HK-2 (cell line): ENCODE results near the gene MYCN.
"Not testable (repeated sequence)": the region's sequence is repeated elsewhere in the genome, so short reads cannot be mapped to it uniquely, and the experiment has no call there.

Experiments
- DNase-seq: peaks from one replicate; pipeline ENCODE4 v3.0.0-alpha.2; 2018; ENCODE audit not compliant: unreplicated experiment

The MYCN gene

DNA sequence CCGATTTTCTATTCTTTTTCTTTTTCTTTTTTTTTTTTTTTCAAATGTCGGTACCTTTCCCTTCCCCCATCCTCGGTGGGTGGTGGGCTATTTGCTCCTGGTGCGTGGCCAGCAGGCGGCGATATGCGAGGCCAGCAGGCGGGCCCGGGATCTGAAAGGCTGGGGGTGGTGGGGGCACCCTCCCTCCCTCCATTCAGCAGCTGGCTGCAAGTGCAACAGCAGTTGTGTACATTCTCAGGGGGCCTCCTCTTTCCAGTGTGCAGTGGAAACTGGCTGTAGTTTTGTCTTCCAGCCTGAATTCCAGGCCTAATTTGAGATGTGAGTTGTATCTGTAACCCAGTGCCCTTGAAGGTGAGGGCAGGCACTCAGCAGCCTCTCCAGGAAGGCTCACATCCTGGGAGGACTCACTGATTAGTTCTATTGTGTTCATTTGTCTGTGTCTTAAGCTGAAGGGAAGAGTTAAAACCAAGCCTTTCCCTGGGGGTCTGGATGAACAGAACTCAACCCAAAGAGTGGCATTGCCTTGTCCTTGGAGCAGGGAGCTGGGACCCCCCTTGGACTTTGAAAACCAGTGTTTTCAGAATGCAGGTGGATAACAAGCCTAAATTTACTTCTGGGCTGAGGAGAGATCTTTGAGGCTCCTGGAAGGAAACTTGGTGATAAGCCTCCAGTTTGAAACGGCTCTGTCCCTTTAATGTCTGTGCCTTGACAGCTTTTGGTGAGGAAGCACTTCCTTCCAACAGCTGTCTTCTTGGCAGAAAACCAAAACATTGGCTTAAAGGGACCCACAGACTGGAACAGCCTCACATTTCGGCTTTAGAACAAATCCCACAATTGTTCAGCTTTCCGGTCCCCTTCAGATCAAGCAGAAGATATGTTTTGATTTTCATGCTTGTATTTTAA is 3.3 kb downstream of the MYCN start:
- DNase-seq = no peak

DNA sequence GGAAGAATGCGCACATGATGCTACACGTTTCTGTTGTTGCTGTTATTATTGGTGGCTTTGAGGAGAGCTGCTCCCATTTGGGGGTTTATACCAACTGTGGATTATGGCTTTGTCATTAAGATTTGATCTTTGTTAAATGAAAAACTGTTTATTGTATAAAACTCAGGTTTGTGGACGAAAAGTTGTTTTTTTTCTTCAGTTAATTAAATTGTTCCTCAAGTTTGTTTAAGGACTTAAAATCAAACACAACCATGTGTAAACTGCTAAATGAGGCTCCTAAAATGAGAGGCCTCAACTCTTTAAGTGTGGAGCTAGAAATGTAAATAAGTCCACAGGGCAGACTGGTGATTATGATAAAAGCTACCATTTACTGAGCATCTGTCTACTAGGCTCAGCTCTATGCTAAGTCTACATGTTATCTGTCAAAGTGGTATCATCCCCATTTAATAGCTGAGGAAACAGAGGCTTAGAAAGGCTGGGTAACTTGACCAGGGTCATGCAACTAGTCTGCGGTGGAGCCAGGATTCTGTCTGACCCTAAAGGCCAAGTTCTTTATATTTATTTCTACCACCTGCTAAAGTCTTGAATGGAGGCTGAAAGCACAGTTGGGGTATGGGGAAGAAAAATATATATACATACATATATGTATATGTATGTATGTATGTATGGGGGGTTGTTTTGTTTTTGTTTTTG is 4.1 kb downstream of the MYCN start:
- DNase-seq = no peak

- DNase-seq = no peak
Measured at GRCh38 chr2:15945909-15946705, 5.8 kb downstream of the MYCN start.

DNA sequence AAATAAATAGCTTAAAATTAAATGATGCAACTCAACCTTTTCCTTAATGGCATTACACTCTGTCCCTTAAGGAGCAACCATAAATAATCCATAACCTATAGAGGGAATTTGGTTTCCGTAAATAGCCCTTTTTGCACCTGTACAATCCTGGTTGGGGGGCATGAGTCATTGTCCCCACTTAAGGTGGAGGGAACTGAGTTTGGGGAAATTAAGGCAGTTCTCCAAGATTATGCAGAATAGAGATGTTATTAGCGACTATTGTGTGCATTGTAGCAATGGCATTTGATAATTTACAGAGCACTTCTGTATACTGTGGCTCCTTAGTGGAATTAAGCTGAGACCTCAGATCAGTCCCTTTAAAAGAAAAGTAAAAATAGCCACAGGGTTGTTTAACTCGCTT is 6.6 kb downstream of the MYCN start:
- DNase-seq = no peak

DNA sequence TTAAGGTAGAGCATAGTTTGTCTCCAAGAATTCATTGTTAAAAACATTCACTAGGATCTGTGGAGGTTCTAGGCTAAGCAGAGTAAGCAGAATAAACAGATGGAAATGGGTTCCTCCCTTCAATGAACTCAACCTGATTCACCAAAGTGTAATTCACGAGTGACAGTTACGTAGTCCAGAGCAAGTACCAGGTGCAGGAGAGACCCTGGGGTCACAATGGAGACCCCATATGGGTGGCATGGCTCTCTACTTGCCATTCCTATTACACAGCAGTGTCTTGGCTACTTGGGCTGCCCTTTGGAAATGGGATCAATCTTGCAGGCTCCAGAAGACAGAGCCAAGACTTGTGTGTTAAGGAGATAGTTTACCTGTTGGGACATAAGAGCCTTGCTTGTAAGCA is 7.1 kb downstream of the MYCN start:
- DNase-seq = no peak

DNA sequence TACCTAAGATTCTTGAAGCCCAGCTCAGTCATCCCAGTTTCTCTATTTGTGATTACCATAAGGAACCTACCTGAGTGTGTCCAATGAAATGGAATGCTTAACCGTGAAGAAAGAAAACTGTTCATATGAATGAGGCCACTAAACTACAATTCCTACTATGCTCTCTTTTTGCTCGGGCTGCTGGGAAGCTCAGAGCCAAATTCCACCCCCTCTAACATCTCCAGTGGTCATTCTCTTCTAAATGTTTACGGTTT is 8.3 kb downstream of the MYCN start:
- DNase-seq = no peak

DNA sequence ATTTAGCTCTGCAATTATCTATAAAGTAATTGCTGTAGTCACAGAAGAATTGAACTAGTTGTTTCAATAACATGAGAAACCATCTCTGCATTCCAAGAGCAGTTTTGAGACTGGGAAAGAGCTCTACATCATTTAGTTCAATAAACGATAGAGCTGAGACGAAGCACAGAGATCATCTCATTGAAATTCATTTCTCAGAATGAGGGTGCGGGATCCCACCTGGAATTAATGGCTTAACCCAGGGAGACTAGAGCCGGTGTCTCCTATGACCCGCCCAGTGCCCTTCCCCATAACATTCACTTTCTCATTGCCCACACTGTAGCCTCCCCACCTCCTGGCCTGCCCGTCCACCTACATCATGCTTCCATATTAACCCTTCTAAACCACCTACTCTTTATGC is 8.8 kb downstream of the MYCN start:
- no peak for DNase-seq

- DNase-seq = no peak
Measured at GRCh38 chr2:15949551-15949950, 9.2 kb downstream of the MYCN start.

DNA sequence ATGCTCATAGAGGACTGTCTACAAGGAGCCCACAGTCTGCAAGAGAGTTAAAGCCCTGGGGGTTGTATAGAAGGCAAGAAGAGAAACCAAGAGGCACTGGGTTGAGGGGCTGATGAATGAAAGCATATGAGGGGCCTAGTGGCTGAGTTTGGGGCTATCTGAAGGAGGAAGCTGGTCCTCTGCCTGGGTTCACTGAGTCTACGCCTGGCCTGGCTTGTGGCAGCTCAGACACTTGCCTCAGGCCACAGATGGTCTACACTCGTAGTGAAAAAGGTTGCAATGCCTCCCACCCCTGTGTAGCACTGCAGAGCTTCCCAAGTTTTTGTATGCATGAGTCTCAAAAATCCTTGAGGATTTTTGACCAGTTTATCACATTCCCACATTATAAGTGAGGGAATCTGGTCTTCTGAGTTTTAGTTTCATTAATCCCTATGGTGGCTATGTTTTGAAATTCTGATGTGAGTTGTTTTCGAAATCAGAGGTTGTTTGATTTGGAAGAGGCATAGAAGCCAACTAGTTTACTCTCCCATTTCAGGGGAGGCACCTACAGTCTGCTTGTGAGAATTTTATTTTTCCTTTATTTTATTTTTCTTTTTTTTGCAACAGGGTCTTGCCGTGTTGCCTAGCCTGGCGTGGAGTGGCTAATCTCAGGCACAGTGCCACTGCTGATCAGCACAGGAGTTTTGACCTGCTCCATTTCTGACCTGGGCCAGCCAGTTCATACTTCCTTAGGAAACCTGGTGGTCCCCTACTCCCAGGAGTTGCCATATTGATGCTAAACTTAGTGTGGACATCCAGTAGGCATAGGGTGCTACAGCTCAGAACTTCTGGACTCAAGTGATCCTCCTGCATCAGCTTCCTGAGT is 10.0 kb downstream of the MYCN start:
- no peak for DNase-seq

DNA sequence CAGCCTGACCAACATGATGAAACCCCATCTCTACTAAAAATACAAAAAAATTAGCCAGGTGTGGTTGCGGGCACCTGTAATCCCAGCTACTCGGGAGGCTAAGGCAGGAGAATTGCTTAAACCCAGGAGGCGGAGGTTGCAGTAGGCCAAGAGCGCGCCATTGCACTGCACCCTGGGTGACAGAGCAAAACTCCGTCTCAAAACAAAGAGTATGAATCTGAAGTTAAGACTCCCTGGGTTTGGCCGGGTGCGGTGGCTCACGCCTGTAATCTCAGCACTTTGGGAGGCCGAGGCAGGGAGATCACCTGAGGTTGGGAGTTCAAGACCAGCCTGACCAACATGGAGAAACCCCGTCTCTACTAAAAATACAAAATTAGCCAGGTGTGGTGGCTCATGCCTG is 11.6 kb downstream of the MYCN start:
- DNase-seq = not testable (repeated sequence)

DNA sequence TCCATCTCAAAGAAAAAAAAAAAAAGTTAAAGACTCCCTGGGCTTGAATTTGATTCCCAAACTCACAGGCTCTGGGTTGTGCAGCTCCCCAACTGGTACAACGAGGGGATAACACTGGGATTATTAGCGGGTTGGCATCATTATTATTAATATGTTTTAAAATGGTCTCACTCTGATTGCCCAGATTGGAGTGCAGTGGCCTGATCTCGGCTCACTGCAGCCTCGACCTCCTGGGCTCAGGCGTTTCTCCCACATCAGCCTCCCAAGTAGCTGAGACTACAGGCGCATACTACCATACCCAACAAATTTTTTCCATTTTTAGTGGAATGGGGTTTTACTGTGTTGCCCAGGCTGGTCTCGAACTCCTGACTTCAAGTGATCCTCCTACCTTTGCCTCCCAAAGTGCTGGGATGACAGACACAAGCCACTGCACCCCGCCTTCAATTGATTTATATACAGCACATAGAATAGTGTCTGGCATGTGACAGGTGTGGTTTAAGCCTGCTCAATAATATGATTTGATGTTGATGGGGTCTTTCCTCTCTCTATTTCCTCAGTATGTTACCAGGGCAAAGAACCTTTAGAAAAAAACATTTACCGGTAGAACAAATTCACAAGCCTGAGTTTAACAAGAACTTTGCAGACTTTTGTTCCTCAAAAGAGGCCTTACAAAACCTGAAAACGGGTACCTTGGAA is 12.2 kb downstream of the MYCN start:
- no peak for DNase-seq

DNA sequence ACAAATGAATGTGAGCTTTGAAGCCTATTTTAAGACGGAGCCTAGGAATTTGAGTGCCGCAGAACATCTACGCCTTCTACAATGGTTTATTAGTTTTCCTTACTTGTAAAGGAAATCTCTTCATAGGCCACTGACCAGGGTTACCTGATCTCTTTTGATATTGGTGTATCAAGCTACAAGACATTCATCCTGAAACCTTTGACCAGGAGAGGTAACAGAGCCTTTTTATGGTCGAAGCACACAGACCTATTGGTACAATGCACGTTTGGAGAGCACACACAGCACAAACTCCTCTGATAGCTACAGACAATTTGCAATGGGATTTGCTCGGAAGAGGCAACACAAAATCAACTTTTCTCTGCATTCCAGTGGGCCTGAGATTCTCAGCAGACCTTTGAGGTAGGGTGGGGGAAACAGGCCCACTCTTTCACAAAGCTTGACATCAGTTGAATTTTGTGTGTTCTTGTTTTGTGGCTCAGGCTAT is 12.8 kb downstream of the MYCN start:
- DNase-seq = no peak

- DNase-seq = no peak
Measured at GRCh38 chr2:15953891-15954680, 13.7 kb downstream of the MYCN start.

DNA sequence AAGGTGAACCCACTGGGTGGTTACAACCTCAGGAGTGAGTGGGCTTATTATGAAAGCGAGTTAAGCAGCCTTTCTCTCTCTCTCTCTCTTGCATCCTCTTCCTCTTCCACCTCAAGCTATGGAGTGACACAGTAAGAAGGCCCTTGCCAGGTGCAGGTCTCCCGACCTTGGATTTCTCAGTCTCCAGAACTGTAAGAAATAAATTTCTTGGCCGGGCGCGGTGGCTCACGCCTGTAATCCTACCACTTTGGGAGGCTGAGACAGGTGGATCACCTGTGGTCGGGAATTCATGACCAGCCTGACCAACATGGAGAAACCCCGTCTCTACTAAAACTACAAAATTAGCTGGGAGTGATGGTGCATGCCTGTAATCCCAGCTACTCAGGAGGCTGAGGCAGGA is 14.4 kb downstream of the MYCN start:
- DNase-seq = no peak

GRCh38 chr2:15955232-15955988 is 15.1 kb downstream of the MYCN start:
- no peak for DNase-seq

DNA sequence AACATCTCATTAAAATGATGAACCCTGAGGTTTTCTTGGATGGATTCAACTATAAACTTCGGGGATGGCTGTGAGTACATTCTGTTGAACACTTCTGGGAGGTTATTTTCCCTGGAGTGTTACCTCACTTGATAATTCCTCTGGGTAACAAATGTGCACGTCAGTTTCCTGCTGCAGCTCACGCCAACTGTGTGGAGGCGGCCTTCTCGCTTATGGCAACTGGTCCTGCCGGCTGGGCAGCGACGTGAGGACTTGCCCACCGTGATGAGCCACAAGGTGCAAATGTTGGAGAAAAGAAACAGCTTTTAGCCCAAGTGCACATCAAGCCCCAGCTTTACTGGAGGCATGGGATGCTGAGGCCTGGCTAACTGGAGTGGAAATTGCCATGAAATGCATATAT is 15.9 kb downstream of the MYCN start:
- DNase-seq = no peak

- DNase-seq = no peak
Measured at GRCh38 chr2:15956751-15957736, 16.7 kb downstream of the MYCN start.
